SK-N-MC (cell line): ENCODE measurements around the gene CENPC.

ENCODE experiments used
- EZH2 ChIP-seq: fragments of 200-600 bp; sonication (generic); IDR thresholded peaks from one replicate; pipeline ENCODE4 v1.6.1; 2017; ENCODE audit warnings: antibody characterized with exemption
- FOXP2 ChIP-seq: optimal IDR thresholded peaks from 2 replicates; pipeline ENCODE3; 2011; ENCODE audit warnings: mild to moderate bottlenecking, moderate library complexity; ENCODE audit not compliant: insufficient read depth; ENCODE audit errors: extremely low read length, control extremely low read depth
- POLR2AphosphoS5 ChIP-seq: IDR thresholded peaks from 2 replicates; pipeline ENCODE4 v1.6.1; 2012; ENCODE audit warnings: mild to moderate bottlenecking, low read depth, low read length, borderline replicate concordance

GRCh38 chr4:67475155-67475554, 70.1 kb downstream of the CENPC start:
- TF ChIP-seq POLR2AphosphoS5: no peak
- TF ChIP-seq FOXP2: no peak
- no peak for TF ChIP-seq EZH2
